IMR-90 (cell line): Measurements from ENCODE around the gene RPL31. TPM values are rescaled to one million over a fixed set of nuclear protein-coding genes. Genes with fewer than 3 reads are reported as not detected.

Experiments used
- ATAC-seq: fragments of 200-7000 bp; cut with Tn5 transposase; 2 replicates; pipeline ENCODE4 v1.9.1; 2020; ENCODE audit warnings: low read depth, mild to moderate bottlenecking, moderate library complexity
- BruUV-seq: library from RNA; stranded (reverse); fragments of 400-500 nt; replicated peaks from 2 replicates; lab custom pipeline; 2021; lab: Mats Ljungman, UMichigan
- CTCF ChIA-PET: fragments of 300-600 bp; formaldehyde crosslinking; extraction: SDS; loops from one replicate; lab custom pipeline; 2021; ENCODE audit warnings: antibody characterized with exemption; lab: Yijun Ruan, JAX
- POLR2A ChIA-PET: fragments of 300-600 bp; sonication (Branson Sonifier 250); formaldehyde crosslinking; loops from one replicate; lab custom pipeline; 2022; ENCODE audit warnings: antibody characterized with exemption; ENCODE audit not compliant: unreplicated experiment; lab: Charles Lee
- DNase-seq: peaks from one replicate; pipeline ENCODE4 v3.0.0; 2013
- H2AFZ ChIP-seq: replicated peaks from 2 replicates; pipeline ENCODE3; 2013; ENCODE audit warnings: low read length, mild to moderate bottlenecking; ENCODE audit not compliant: poor library complexity
- H2AK5ac ChIP-seq: 2 replicates; pipeline ENCODE4 v1.6.1; 2013; ENCODE audit warnings: low read depth, low read length, inconsistent platforms
- H2AK9ac ChIP-seq: replicated peaks from 2 replicates; pipeline ENCODE3; 2013; ENCODE audit warnings: mild to moderate bottlenecking, low read depth, low read length, moderate library complexity; ENCODE audit not compliant: poor library complexity
- H2BK120ac ChIP-seq: 2 replicates; pipeline ENCODE4 v1.6.1; 2013; ENCODE audit warnings: low read depth, low read length, inconsistent platforms
- H2BK15ac ChIP-seq: 3 replicates; pipeline ENCODE4 v1.6.1; 2013; ENCODE audit warnings: low read depth, low read length, inconsistent platforms
- H2BK20ac ChIP-seq: 2 replicates; pipeline ENCODE4 v1.6.1; 2013; ENCODE audit warnings: low read depth, mild to moderate bottlenecking, inconsistent platforms, low read length, moderate library complexity
- H2BK5ac ChIP-seq: 2 replicates; pipeline ENCODE4 v1.6.1; 2013; ENCODE audit warnings: mild to moderate bottlenecking, low read depth, low read length, inconsistent platforms; ENCODE audit not compliant: poor library complexity, severe bottlenecking
- H3K14ac ChIP-seq: replicated peaks from 2 replicates; pipeline ENCODE4 v1.6.1; 2013; ENCODE audit warnings: low read depth, low read length, inconsistent platforms
- H3K18ac ChIP-seq: 2 replicates; pipeline ENCODE4 v1.6.1; 2013; ENCODE audit warnings: low read depth, low read length, control low read depth
- H3K23ac ChIP-seq: 2 replicates; pipeline ENCODE4 v1.6.1; 2013; ENCODE audit warnings: low read depth, low read length, inconsistent platforms
- H3K27ac ChIP-seq: 2 replicates; pipeline ENCODE4 v1.5.1; 2013; ENCODE audit warnings: mild to moderate bottlenecking, control low read depth, low read length; ENCODE audit not compliant: insufficient read depth
- H3K27me3 ChIP-seq: 2 replicates; pipeline ENCODE4 v1.6.1; 2013; ENCODE audit warnings: low read length; ENCODE audit not compliant: control insufficient read depth, insufficient read depth
- H3K36me3 ChIP-seq: 2 replicates; pipeline ENCODE4 v1.6.1; 2013; ENCODE audit warnings: low read length, mixed read lengths; ENCODE audit not compliant: control insufficient read depth, insufficient read depth
- H3K4ac ChIP-seq: 2 replicates; pipeline ENCODE4 v1.6.1; 2013; ENCODE audit warnings: low read depth, low read length, inconsistent platforms
- H3K4me1 ChIP-seq: 2 replicates; pipeline ENCODE4 v1.6.1; 2013; ENCODE audit warnings: low read length, mixed read lengths; ENCODE audit not compliant: control insufficient read depth, insufficient read depth
- H3K4me2 ChIP-seq: 2 replicates; pipeline ENCODE4 v1.6.1; 2013; ENCODE audit warnings: low read depth, mild to moderate bottlenecking, control low read depth, low read length, moderate library complexity
- H3K4me3 ChIP-seq: 2 replicates; pipeline ENCODE4 v1.5.1; 2013; ENCODE audit warnings: low read depth, mild to moderate bottlenecking, control low read depth, low read length, moderate library complexity; ENCODE audit not compliant: insufficient read depth
- H3K56ac ChIP-seq: 2 replicates; pipeline ENCODE4 v1.6.1; 2013; ENCODE audit warnings: low read length, inconsistent platforms; ENCODE audit not compliant: insufficient read depth; ENCODE audit errors: extremely low read depth
- H3K79me1 ChIP-seq, 2 experiments: 2 replicates each; pipeline ENCODE4 v1.6.1; 2013; ENCODE audit warnings: low read length in 2 of 2, inconsistent platforms in 1 of 2, low read depth in 1 of 2
- H3K9ac ChIP-seq: 2 replicates; pipeline ENCODE4 v1.6.1; 2013; ENCODE audit warnings: low read depth, low read length, control low read depth
- H3K9me1 ChIP-seq: 2 replicates; pipeline ENCODE4 v1.6.1; 2013; ENCODE audit warnings: low read length, inconsistent platforms; ENCODE audit not compliant: insufficient read depth
- H3K9me3 ChIP-seq: 2 replicates; pipeline ENCODE4 v1.6.1; 2013; ENCODE audit warnings: low read length; ENCODE audit not compliant: control insufficient read depth, insufficient read depth
- H4K20me1 ChIP-seq: 2 replicates; pipeline ENCODE4 v1.6.1; 2013; ENCODE audit warnings: low read length, inconsistent platforms; ENCODE audit not compliant: insufficient read depth
- H4K5ac ChIP-seq: 2 replicates; pipeline ENCODE4 v1.6.1; 2013; ENCODE audit warnings: mild to moderate bottlenecking, low read depth, low read length, control low read depth
- H4K8ac ChIP-seq, 2 experiments: 2 replicates each; pipeline ENCODE4 v1.6.1; 2013; ENCODE audit warnings: low read depth in 2 of 2, low read length in 2 of 2, control low read depth in 1 of 2, inconsistent platforms in 1 of 2
- H4K91ac ChIP-seq: 2 replicates; pipeline ENCODE4 v1.6.1; 2013; ENCODE audit warnings: low read depth, low read length, inconsistent platforms; ENCODE audit not compliant: insufficient read depth
- BHLHE40 ChIP-seq: fragments of 150-350 bp; IDR thresholded peaks from 2 replicates; pipeline ENCODE4 v1.6.1; 2016; ENCODE audit warnings: mild to moderate bottlenecking, low read depth, low read length
- MAZ ChIP-seq: IDR thresholded peaks from 2 replicates; pipeline ENCODE4 v1.6.1; 2012; ENCODE audit warnings: low read depth, mild to moderate bottlenecking, low read length, improper control_type of control experiment, moderate library complexity, borderline replicate concordance
- RCOR1 ChIP-seq: IDR thresholded peaks from 2 replicates; pipeline ENCODE4 v1.6.1; 2012; ENCODE audit warnings: mild to moderate bottlenecking, low read length, improper control_type of control experiment; ENCODE audit not compliant: insufficient replicate concordance
- SMC3 ChIP-seq: fragments of 150-350 bp; IDR thresholded peaks from 2 replicates; pipeline ENCODE4 v1.6.1; 2016; ENCODE audit warnings: low read depth, mild to moderate bottlenecking, antibody characterized with exemption, low read length, moderate library complexity
- WGBS, 2 experiments: methylation state at CpG; one replicate each; pipeline versions ENCODE4 v1.1.5 to v1.1.7; 2013; ENCODE audit warnings: missing lambda C conversion rate in 2 of 2; ENCODE audit not compliant: insufficient read length in 1 of 2; ENCODE audit errors: extremely low coverage in 2 of 2; 5-methylcytosine and 5-hydroxymethylcytosine counted together
- dilution Hi-C: fragments of 300-500 bp; cut with HindIII; formaldehyde crosslinking; loops from one replicate; pipeline ENCODE4 v1.14.3; 2018; ENCODE audit warnings: low sequenced_read_pairs; ENCODE audit not compliant: unreplicated experiment
- in situ Hi-C: fragments of 300-500 bp; cut with MboI; formaldehyde crosslinking; loops from 3 replicates; pipeline ENCODE4 v1.14.3; 2019; ENCODE audit warnings: low sequenced_read_pairs, inconsistent platforms, mixed read lengths
- intact Hi-C: fragments of 100-400 bp; cut with micrococcal nuclease; formaldehyde crosslinking; loops from 2 replicates; pipeline ENCODE4 v1.10.0; 2022
- polyA plus RNA-seq, 3 experiments: library from polyadenylated mRNA; depleted of rRNA; stranded (reverse); fragments of >200 nt; gene quantifications; 2 replicates each; pipeline ENCODE4 v1.2.3, GENCODE V29; 2012; ENCODE audit warnings: low replicate concordance in 1 of 3
- total RNA-seq: library from RNA; depleted of rRNA; stranded (reverse); fragments of >200 nt; gene quantifications from 2 replicates; pipeline ENCODE4 v1.2.3, GENCODE V29; 2012
- TF ChIP-seq, protein P1 (sequence below): fragments of 150-350 bp; IDR thresholded peaks from 2 replicates; pipeline ENCODE4 v1.6.1; 2016; ENCODE audit warnings: low read depth, mild to moderate bottlenecking, low read length, moderate library complexity, borderline replicate concordance

The RPL31 gene
- total and polyA plus RNA-seq, 2 of the 4 experiments (the other 2 are of a cell fraction): 358 to 2,908 TPM

DNA sequence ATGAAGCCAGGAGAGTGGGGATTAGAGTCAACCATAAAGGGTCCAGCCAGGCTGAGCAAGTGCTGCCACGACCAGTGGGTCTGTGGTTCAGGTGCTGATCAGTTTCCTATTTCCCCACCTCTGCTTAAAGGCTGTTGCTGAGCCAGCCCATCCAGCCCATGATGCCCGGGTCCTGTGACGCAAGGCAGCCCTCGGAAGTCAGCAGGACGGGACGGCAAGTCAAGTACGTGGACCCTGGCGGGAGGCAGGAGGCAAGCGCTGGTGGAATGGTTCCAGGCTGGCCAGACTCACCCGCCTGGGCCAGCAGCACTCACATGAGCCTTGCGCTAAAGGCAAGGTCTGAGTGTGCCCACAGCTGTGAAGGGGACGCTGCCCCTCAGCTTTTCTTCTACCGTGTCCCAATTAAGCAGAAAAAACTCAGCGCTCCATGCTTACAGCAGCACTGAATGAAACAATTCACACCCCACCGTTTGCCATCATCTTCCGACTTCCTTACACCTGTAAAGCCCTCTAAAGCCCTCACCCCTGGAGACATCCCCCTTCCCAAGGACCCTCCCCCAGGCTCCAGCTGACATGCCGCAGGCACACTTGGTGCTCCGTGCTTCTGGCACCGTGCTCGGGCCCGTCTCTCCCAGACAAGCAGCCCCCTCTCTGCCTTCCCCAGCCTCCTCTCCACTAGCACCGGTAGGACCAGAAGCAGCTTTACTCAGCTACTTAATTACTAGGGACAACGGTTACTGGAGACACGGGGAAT, 11.3 kb upstream of the RPL31 start:
- H3K18ac ChIP-seq: no peak overlapping the region
- POLR2A ChIA-PET: interaction anchor here (0.5 kb wide), 1 partner anchor 256 kb away, joined by 3 read pairs; no protein-coding TSS in a partner anchor
- no TSS peak for BruUV-seq

More for the DNA sequence above, 11.3 kb upstream of the RPL31 start:
- Histone ChIP-seq H3K9ac (no peak overlapping the region), H3K4me2 (no peak overlapping the region), H3K27ac (no peak overlapping the region), H4K20me1 (no peaks in the 10 kb centered on the region), H3K14ac (no peak overlapping the region), H2AK5ac (no peak overlapping the region), H3K4ac (no peak overlapping the region), H3K23ac (no peak overlapping the region), H4K8ac (no peak overlapping the region), H4K5ac (no peak overlapping the region), H3K79me1 (no peaks in the 10 kb centered on the region), H2AK9ac (no peak overlapping the region), H3K56ac (no peak overlapping the region), H3K27me3 (no peaks in the 10 kb centered on the region), H2BK5ac (no peak overlapping the region), H2BK20ac (no peak overlapping the region), H2BK120ac (no peak overlapping the region), H3K4me1 (no peaks in the 10 kb centered on the region), H3K4me3 (no peak overlapping the region), H2BK15ac (no peak overlapping the region), H4K91ac (no peak overlapping the region), H3K9me3 (no peaks in the 10 kb centered on the region), H3K36me3 (peaks cover 11% of the 10 kb centered on the region), H3K9me1 (0 out of 2 replicates have a peak, but pooled peaks cover 3% of the 10 kb centered on the region), H2AFZ (no peak overlapping the region)
- no peak for ATAC-seq
- 90% methylated on average over 14 of the region's 24 CpGs; no CpG with 5 or more reads in 1 of the 2 experiments for WGBS, 2 experiments
- intact Hi-C loops (no loop called here), dilution Hi-C loops (no loop called here), in situ Hi-C loops (loop anchor here (5.0 kb wide), 2 partner anchors 259 to 384 kb away; no protein-coding TSS in a partner anchor)
- no peak for DNase-seq
- CTCF ChIA-PET: no interaction called here
- TF ChIP-seq MAZ (no peak), SMC3 (no peak), BHLHE40 (no peak), RCOR1 (no peak)
- TF ChIP-seq, protein P1, sequence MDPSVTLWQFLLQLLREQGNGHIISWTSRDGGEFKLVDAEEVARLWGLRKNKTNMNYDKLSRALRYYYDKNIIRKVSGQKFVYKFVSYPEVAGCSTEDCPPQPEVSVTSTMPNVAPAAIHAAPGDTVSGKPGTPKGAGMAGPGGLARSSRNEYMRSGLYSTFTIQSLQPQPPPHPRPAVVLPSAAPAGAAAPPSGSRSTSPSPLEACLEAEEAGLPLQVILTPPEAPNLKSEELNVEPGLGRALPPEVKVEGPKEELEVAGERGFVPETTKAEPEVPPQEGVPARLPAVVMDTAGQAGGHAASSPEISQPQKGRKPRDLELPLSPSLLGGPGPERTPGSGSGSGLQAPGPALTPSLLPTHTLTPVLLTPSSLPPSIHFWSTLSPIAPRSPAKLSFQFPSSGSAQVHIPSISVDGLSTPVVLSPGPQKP: no peak
